Epithelial cell of prostate (primary cell): ENCODE measurements around the gene AP3S2.
A peak's percentile ranks its signal among the peaks of the same experiment; 100 is the strongest.
"Not testable (repeated sequence)": the region's sequence is repeated elsewhere in the genome, so short reads cannot be mapped to it uniquely, and the experiment has no call there.

ENCODE experiments used
- DNase-seq: peaks from one replicate; pipeline ENCODE4 v3.0.0-alpha.2; 2011; ENCODE audit warnings: low read depth, low spot score
- H3K27ac ChIP-seq: fragments of 450-650 bp; 2 replicates; pipeline ENCODE4 v1.5.1; 2017; ENCODE audit warnings: mild to moderate bottlenecking

AP3S2 gene

DNA sequence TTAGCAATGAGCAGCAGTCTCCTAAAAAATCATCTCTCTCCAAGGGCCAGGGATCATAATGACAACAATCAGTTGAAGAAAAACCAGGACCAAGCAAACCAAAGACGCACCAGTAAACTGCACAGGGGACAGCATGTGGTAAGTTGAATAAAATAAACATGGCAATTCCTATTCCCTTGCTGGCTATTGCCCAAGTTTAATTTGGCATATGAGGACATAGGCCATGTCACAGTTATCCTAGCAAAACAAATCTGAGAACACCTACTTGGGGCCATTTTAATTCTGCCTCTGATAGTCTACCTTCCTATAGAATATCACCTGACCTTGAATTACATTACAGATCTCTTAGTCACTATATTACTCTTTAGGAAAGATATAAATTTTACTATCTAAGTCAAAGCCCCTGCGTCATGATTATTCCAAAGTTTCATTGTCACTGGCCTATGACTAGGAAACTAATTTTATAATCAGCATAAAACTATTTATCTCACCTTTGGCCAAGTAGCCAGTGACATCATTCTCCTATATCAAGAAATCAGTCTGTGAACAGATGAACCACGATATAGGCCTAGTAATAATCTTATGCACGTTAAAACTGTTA is 23.0 kb downstream of the AP3S2 start:
- DNase-seq, result no peak
- no peak overlapping the region for H3K27ac ChIP-seq

DNA sequence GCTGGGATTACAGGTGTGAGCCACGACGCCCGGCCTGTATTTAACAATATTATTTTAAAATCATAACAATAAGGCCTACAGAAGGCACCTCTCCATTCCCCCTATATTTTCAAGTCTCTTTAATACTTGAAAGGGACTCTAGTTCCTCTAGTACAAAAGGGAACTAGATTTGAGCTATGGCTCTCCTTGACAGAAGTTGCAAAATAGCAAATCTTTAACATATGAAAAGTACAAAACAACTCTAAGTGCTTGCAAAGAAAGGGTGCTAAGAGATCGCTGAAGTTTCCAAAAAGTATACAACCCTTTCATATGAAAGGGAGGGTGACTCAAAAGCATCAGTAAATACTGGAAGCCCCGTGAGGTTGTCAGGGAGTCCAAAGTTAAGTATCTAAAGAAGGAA is 23.8 kb downstream of the AP3S2 start:
- no peak overlapping the region for H3K27ac ChIP-seq
- DNase-seq, result no peak

DNA sequence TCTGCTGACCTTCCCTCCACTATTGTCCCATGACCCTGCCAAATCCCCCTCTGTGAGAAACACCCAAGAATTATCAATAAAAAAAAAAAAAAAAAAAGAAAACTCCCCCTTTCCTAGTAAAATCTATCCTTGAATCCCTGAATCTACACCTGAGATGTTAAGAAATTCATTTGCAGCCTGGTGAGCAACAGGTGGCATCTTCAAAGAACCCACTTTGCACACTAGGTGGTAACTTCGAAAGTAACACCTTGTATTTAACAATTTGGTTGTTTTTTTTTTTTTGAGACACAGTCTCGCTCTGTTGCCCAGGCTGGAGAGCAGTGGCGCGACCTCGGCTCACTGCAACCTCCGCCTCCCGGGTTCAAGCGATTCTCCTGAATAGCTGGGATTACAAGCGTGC is 24.3 kb downstream of the AP3S2 start:
- not testable (repeated sequence) for DNase-seq, H3K27ac ChIP-seq

DNA sequence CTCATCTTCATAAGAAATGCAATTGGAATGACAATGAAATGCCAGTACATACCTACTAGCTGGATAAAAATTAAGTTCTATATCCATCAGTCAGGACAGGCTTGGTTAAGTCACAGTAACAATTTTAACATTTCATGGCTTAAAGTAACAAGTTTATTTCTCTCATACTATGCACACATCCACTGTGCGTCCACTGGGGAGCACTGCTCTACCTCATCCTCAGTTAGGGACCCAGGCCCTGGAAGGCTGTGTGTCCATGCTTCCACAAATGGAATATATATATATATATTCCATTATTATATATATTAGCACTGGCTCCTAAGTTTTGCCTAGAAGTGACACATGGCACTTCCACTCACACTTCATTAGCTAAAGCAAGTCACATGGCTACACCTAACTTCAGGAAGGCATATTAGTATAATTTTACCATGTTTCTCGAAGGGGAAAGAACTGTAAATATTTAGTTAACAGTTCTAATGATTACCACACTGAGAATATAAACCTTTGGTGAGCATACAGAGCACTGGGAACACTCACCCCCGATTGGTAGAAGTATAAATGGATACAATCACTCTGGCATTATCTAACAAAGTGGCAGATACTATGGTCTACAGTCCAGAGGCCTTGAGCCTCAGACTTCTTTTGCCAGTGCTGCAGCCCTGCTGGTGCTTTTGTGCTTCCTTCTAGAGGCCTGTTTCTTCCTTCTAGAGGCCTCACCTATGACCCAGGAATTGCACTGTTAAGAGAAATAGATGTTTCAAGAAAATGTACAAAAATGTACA is 28.6 kb downstream of the AP3S2 start:
- DNase-seq, result no peak
- no peak overlapping the region for H3K27ac ChIP-seq

DNA sequence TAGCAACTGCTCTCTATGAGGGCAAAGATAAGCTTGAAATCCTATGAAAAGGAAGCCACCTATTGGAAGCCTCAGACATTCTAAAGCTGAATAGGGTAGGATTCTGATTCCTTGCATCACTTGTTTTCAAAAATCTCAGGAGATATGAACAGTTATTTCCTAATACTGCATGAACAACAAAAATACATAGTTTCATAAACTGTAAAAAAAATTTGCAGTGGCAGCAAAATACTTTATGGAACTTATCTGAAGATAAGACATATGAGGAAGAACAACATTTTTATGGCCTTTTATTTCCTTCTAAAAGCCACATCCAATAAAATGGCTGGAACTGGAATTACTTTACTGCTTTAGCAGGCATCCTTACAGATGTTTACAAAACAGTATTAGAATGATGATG is 29.9 kb downstream of the AP3S2 start:
- no peak for DNase-seq

DNA sequence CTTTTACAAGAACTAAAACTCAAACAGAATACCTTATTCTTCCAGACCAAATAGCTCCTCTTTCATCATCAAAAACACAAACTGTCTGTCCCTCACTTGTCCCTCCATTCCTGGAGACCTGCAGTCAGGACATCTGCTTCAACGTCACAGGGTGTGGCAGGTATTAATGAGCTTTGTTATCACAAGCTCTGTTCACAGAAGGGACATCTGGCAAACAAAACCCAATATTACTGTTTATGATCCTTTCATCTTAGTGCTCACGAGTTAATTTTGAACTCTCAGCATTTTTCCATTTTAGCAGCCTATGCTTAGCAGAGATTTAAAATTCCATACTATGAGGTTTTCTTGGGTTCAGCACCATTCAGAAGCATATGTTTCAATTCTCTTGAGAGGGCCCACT is 32.9 kb downstream of the AP3S2 start:
- no peak for DNase-seq
- no peak overlapping the region for H3K27ac ChIP-seq

More for the DNA sequence above, 29.9 kb downstream of the AP3S2 start:
- H3K27ac ChIP-seq, result no peak overlapping the region

DNA sequence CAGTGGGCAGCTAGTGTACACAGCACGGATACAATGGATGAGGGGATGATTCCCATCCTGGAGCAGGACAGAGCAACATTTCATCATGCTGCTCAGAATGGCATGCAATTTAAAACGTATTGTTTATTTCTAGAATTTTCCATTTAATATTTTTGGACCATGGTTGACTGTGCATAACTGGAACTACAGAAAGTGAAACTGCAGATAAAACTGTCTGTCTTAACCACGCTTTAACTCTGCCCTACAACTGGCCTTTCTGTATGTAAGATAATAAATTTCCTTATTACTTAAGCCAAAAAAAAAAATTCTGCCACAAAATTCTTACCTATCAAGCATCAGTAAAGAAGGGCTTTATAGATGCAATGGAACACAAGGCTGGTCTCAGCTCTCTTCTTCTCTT is 33.4 kb downstream of the AP3S2 start:
- H3K27ac ChIP-seq, result no peak overlapping the region
- no peak for DNase-seq

DNA sequence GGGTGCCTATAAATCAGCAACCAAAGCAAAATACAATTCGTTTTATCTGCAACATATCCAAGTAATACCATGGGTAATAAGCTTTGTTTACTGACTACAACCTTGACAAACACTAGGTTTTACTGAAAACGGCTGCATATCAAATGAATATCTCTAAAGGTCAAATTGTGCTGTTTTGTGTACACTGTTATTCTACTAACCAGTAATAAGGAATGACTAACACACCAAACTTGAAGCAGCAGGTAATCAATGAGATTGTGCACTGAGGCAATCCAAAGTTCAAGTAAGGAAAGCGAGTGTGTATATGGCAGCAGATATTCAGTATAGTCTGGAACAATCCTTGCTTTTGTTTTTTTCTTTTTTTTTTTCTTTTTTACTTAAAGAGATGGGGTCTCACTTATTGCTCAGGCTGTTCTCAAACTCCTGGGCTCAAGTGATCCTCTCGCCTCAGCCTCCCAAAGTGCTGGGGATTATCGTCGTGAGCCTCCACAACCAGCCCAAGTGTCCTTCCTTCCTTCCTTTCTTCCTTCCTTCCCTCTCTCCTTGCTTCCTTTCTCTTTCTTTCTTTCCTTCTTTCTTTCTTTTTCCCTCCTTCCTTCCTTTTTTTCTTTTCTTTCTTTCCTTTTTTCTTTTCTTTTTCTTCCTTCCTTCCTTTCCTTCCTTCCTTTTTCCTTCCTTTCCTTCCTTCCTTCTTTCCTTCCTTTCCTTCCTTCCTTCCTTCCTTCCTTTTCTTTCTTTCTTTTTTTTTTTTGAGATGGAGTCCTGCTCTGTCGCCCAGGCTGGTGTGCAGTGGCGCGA is 34.9 kb downstream of the AP3S2 start:
- H3K27ac ChIP-seq, result no peak overlapping the region
- DNase-seq, result no peak

DNA sequence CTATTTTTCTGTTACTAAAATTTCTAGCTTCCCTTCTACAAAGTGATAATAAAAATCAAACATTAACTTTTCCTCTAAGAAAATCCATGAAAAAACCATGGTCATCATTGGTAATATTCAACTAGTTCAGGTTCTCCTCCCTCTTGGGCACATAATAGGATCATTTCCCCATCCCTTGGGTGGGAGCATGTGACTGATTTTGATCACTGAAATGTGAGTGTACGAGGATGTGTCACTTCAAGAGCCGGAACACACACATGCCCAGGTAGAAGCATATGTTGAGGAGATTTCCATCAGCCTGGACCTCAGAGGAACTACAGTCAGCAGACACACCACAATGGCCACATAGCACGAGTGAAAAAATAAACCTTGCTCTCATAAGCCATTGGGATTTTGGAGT is 36.1 kb downstream of the AP3S2 start:
- DNase-seq, result no peak
- no peak overlapping the region for H3K27ac ChIP-seq

DNA sequence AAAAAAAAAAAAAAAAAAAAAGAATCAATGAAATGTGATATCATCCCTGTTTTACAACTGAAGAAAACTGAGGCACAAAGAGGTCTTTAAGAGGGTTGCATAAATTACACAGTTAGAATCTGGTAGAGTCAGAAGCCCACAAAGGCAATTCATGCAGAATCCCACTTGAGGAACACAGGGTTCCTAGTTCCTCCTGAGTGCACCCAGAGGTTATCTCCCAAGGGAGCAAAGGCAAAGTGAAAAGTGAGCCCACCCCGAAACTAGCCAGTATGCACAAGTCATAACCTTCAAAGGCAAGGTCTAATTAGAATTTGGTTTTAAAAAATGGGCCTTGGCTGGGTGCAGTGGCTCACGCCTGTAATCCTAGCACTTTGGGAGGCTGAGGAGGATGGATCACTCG is 37.8 kb downstream of the AP3S2 start:
- H3K27ac ChIP-seq, result no peak overlapping the region
- no peak for DNase-seq

DNA sequence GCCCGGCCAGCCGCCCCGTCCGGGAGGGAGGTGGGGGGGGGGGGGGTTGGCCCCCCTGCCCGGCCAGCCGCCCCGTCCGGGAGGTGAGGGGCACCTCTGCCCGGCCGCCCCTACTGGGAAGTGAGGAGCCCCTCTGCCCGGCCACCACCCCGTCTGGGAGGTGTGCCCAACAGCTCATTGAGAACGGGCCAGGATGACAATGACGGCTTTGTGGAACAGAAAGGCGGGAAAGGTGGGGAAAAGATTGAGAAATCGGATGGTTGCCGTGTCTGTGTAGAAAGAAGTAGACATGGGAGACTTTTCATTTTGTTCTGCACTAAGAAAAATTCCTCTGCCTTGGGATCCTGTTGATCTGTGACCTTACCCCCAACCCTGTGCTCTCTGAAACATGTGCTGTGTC is 38.9 kb downstream of the AP3S2 start:
- not testable (repeated sequence) for DNase-seq, H3K27ac ChIP-seq

DNA sequence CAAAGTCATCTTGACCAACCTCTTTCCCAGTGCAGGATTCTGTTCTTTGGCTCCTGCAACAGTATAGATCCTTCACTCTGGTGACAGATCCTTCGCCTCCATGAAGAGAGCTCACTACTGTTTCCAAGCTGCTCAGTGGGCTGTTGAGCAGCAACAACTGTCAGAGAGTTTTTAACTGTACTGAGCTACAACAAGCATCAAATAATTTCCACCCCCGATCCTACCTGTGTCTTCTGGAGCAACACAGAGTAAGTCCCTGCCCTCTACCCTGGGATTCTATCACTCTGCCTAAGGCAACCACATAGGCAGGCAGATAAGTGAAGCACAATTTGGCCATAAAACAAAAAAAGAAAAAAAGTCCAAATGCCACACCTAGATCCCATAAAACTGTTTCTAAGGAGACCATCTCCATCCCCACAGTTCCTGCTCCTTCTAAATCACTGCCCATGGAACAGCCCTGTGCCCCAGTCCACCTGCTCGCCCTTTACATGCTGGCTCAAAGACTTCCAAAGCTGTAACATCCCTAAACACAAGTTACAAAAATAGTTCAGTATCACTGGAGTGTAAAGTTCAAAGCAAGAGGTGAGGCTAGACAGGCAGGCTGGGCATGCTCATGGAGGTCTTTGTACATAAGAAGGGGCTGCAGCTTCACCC is 41.3 kb downstream of the AP3S2 start:
- H3K27ac ChIP-seq, result peak overlapping the region; percentile 97
- DNase-seq, result no peak

DNA sequence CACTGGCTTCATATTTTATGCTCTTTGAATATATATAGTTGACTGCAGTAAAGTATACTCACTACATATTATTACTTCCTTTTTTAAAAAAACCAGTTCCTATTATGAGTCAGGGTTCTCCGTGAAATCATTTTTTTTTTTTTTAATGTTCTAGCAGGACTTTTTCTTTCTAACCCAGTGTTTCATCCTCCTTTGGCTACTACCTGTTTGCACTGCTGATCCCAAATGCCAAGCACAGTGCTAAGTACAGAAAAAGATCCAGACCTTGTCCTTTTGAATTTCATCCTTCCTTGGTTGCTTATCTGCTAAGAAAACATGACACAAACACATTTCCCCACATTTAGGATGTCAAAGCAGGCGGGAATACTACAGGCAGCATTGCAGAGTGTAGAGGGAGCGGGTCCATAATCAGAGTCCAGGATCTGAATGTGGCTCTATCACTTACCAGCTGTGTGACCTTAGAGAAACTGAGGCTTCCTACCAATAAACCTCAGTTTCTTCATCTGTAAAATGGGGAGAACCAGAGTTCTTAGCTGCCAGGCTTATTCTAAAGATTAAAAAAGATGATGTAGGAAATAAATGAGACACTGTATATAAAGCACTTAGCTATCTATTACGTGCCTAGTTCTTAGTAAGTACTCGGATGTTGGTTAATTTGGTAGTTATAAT is 42.0 kb downstream of the AP3S2 start:
- DNase-seq, result no peak
- H3K27ac ChIP-seq, result peak overlapping the region; percentile 97

DNA sequence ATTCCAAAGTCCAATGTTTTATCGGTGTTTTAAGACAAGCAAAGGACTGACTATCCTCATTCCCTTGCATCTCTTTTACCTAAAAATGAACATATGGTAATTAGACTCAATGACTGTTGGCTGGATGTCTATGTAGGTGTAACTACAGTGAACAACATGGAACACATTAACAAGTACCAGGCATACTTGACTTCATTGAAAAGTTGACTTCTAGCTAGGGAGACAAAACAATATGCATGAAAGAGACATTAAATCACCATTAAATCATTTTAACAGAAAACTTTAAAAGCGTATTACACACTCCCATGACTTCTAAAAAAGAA is 44.9 kb downstream of the AP3S2 start:
- H3K27ac ChIP-seq, result peak overlapping the region; percentile 97

DNA sequence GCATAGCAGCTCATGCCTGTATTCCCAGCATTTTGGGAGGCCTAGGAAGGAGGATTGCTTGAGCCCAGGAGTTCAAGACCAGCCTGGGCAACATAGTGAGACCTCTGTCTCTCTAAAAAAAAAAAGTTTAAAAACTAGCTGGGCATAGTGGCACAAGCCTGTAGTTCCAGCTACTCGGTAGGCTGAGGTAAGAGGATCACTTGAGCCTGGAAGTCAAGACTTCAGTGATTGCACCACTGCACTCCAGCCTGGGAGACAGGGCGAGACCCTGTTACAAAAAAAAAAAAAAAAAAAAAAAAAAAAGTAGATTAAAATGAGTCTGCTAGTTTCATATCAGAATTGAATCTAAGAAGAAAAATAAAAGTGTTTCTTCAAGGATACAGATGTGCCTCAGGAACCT is 46.7 kb downstream of the AP3S2 start:
- peak overlapping the region; percentile 97 for H3K27ac ChIP-seq
- no peak for DNase-seq

More for the DNA sequence above, 44.9 kb downstream of the AP3S2 start:
- no peak for DNase-seq

DNA sequence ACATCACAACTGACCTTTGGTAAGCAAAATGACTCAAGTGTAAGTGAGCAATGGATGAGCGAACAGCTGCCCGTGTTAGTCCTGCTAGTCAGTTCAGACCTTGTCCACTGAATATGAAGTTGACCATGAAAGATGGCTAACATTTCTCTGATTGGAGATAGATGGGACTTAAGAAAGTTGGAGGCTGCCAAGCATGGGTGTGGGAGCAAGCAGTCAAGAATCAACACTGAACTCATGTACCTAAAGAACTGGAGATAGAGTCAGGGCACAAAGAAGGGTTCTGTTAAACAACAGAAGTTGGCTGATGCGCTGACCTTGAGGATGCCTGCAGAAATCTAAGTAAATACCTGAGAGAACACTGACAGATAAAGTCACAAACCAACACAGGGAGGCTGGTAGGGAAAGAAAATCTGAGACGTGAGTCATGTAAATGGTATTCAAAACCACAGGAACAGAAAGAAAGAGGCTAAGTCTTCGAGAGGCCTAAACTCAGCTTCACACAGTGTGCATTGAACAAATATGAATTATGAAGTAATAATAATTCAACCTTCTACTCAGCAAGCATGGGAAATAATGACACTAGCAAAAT is 48.4 kb downstream of the AP3S2 start:
- no peak for DNase-seq
- peak overlapping the region; percentile 97 for H3K27ac ChIP-seq

DNA sequence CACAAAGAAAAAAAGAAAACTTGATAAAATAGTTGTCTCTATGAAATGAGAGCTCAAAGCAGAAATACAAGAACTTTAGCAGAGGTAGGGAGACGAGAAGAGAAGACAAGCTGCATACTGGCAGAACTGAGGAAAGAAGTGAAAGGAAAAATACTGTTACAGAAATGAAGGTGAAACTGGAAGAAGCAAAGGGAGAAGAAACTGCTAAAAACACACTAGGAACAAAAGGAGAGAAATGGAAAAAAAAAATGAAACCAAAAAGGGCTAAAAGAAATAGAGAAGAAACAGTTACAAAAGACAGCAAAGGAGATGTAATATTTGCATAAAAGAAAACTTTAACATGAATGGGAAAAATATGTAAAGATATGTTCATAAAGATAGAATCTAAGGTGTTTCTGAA is 51.8 kb downstream of the AP3S2 start:
- H3K27ac ChIP-seq, result no peak overlapping the region
- no peak for DNase-seq

DNA sequence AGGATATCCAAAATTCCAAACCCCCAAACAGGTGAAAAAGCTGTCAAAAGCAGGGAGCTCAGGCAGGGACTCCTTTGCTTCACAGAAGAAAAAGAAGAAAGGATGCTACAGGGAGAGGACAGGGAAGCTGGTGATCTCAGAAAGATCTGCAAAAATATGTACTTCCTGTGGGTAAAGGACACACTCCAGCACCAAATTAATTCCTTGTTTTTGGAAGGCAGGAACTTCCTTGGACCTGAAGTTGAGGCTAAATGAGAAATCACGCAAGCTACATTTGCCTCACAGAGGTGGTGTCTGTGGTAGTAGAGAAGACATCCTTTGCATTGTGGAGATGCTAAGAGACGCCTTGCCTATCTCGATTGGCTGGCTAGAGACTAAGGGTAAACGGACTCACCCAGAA is 52.5 kb downstream of the AP3S2 start:
- no peak overlapping the region for H3K27ac ChIP-seq
- no peak for DNase-seq

DNA sequence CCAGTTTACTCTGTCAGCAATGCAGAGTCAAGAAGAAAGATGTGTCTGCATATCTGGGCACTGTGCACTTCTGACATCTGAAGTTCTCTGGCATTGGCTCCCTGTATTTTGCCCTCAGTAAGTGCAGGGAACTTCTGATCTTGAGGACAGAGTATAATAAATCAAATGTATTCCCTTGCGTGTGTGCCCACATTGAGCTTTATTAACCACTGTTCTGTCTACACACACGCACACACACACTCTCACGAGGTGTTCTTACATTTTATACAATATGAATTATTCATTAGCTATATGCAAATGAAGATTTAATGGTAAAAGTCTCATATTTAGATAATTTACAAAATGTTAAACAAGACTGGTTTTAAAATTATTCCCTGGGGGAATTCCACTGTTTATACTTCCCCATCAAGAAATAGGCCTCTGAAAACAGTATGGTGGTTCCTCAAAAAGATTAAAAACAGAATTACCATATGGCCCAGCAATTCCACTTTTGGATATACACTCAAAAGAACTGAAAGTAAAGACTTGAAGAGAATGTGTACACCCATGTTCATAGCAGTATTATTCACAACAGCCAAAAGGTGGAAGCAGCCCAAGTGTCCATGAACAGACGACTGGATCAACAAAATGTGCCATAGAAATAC is 54.5 kb downstream of the AP3S2 start:
- no peak overlapping the region for H3K27ac ChIP-seq
- DNase-seq, result no peak

DNA sequence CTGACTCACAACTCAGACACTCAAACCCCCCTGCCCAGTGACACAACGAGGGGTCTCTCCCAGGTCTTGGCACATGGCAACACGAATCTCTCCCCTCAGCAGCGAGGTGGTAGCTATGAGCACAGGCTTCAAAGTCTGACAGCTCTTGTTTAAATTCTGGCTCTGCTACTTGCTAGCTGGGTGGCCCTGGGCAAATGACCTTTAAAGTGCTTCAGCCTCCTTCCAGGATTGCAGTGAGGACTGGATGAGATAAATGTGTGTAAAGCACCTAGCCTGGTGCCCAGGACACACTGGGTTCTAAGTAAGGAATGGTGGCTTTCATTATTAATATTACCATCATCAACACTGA is 56.0 kb downstream of the AP3S2 start:
- no peak for DNase-seq
- H3K27ac ChIP-seq, result peak overlapping the region; percentile 83
